ENCODE measurements around the gene EEF2K.

EEF2K gene

GRCh38 chr16:22321340-22322001, 115.4 kb downstream of the EEF2K start:
- peak; percentile 52 for DNase-seq

GRCh38 chr16:22322021-22322471, 116.0 kb downstream of the EEF2K start:
- DNase-seq, result no peak

GRCh38 chr16:22322741-22323140, 116.7 kb downstream of the EEF2K start:
- no peak for DNase-seq

GRCh38 chr16:22323173-22323958, 117.3 kb downstream of the EEF2K start:
- DNase-seq, result no peak

GRCh38 chr16:22323959-22324786, 118.1 kb downstream of the EEF2K start:
- DNase-seq, result no peak

- no peak for DNase-seq
Observed at GRCh38 chr16:22324787-22325597, 118.9 kb downstream of the EEF2K start.

GRCh38 chr16:22325598-22326368, 119.7 kb downstream of the EEF2K start:
- no peak for DNase-seq

- DNase-seq, result no peak
Observed at GRCh38 chr16:22326369-22326652, 120.2 kb downstream of the EEF2K start.

- DNase-seq, result no peak
Observed at GRCh38 chr16:22326771-22327445, 120.8 kb downstream of the EEF2K start.

GRCh38 chr16:22327446-22327775, 121.3 kb downstream of the EEF2K start:
- no peak for DNase-seq

- DNase-seq, result no peak
Observed at GRCh38 chr16:22328081-22328725, 122.1 kb downstream of the EEF2K start.

GRCh38 chr16:22329199-22329695, 123.2 kb downstream of the EEF2K start:
- DNase-seq, result no peak

- no peak for DNase-seq
Observed at GRCh38 chr16:22330326-22330725, 124.2 kb downstream of the EEF2K start.

- no peak for DNase-seq
Observed at GRCh38 chr16:22333457-22333994, 127.4 kb downstream of the EEF2K start.

- no peak for DNase-seq
Observed at GRCh38 chr16:22335668-22336246, 129.7 kb downstream of the EEF2K start.

GRCh38 chr16:22336581-22336980, 130.5 kb downstream of the EEF2K start:
- no peak for DNase-seq

GRCh38 chr16:22337045-22337444, 131.0 kb downstream of the EEF2K start:
- DNase-seq, result no peak

GRCh38 chr16:22337849-22338635, 132.0 kb downstream of the EEF2K start:
- DNase-seq, result no peak

Data from DMS153 (cell line).